ENCODE measurements around the gene FAM227B.

FAM227B gene, protein sequence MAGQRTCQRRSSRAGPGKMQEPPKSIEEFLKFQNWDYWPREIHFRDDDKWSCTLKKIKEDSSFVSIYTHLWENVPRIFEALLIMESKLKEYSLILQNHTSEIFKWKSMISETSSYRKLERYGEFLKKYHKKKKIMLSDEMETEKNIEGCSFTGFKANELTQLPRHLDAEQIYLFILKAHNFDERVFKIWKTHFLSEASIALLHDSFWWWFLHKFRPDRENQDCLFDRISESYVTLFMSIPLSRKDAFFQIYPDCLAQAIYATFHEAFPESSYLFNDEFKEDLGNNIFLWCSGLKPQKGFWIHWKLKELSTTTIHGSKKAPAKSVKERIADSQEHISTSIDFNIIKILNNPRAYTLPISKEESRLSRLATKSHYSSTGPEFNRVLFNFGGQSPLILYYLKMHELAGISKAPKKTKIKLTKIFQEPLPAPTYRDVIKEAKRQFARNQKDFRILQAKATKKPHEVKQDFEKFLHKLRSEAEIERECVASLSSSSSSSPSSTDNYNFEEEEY

DNA sequence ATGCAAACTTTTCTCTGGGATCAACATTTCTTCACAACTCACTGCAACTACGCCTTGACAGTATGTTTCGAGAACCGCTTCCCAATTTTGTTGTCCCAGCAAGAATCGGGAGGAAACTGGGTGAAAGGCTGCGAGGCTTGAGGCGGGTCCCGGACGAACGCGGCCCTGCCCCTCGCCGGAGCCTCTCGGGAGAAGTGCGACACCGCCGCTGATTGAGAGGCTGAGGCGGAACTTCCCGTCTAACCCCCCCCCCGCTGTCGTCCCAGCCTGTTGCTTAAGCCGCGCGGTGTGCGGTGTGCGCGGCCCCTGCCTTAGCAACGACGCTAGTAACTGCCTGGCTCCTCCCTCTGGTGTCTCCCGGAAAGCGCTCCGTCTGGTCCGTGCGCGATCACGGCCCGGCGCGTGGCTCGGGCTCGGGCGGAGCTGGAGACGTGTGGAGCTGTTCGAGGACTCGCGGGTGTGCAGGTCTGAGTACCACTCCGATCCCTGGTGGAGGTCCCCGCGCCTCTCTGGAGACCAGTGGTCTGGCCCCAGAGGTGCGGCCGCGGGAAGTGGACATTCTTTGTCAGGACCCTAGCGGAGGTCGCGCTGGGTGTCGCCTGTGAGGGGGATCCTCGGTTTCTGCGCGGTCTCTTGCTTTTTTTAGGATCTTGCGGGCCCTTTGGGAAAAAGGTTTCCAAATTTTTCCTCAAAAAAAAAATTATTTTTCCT lies at the start of gene FAM227B, which contains the start of gene DTWD1:
Gene FAM227B, minus strand, starts transcription at position 161 of the 711 bp plus-strand sequence. CDS start 5,647 bp downstream, outside the sequence.
Gene DTWD1, plus strand, starts transcription at position 391 of the 711 bp plus-strand sequence. CDS start 4,120 bp downstream, outside the sequence.
- TF ChIP-seq, protein P1, sequence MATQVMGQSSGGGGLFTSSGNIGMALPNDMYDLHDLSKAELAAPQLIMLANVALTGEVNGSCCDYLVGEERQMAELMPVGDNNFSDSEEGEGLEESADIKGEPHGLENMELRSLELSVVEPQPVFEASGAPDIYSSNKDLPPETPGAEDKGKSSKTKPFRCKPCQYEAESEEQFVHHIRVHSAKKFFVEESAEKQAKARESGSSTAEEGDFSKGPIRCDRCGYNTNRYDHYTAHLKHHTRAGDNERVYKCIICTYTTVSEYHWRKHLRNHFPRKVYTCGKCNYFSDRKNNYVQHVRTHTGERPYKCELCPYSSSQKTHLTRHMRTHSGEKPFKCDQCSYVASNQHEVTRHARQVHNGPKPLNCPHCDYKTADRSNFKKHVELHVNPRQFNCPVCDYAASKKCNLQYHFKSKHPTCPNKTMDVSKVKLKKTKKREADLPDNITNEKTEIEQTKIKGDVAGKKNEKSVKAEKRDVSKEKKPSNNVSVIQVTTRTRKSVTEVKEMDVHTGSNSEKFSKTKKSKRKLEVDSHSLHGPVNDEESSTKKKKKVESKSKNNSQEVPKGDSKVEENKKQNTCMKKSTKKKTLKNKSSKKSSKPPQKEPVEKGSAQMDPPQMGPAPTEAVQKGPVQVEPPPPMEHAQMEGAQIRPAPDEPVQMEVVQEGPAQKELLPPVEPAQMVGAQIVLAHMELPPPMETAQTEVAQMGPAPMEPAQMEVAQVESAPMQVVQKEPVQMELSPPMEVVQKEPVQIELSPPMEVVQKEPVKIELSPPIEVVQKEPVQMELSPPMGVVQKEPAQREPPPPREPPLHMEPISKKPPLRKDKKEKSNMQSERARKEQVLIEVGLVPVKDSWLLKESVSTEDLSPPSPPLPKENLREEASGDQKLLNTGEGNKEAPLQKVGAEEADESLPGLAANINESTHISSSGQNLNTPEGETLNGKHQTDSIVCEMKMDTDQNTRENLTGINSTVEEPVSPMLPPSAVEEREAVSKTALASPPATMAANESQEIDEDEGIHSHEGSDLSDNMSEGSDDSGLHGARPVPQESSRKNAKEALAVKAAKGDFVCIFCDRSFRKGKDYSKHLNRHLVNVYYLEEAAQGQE (IDR thresholded peaks at IDR 0.05; ENCODE audit: low read depth): no peak
- TF ChIP-seq NFIC (IDR thresholded peaks at IDR 0.05): no peak
- peak; percentile 94 for TF ChIP-seq TAF1 (IDR thresholded peaks at IDR 0.05; ENCODE audit: low read depth)
- TF ChIP-seq, protein P2, sequence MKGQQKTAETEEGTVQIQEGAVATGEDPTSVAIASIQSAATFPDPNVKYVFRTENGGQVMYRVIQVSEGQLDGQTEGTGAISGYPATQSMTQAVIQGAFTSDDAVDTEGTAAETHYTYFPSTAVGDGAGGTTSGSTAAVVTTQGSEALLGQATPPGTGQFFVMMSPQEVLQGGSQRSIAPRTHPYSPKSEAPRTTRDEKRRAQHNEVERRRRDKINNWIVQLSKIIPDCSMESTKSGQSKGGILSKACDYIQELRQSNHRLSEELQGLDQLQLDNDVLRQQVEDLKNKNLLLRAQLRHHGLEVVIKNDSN (IDR thresholded peaks at IDR 0.05): peak; percentile 73; the same call in 1 of the 2 replicates
- TF ChIP-seq FOXM1 (IDR thresholded peaks at IDR 0.05; ENCODE audit: borderline replicate concordance, low read depth): no peak
- peak; percentile 62; the same call in 1 of the 2 replicates for TF ChIP-seq TEAD4 (IDR thresholded peaks at IDR 0.05)
- TF ChIP-seq YY1 (IDR thresholded peaks at IDR 0.05; ENCODE audit: low read depth): peak; percentile 61; the same call in 1 of the 2 replicates
- peak; percentile 78 for TF ChIP-seq CEBPB (IDR thresholded peaks at IDR 0.05)
- peak; percentile 6; the same call in 1 of the 2 replicates for TF ChIP-seq RAD21 (IDR thresholded peaks at IDR 0.05; ENCODE audit: low read depth)
- TF ChIP-seq EP300 (IDR thresholded peaks at IDR 0.05; ENCODE audit: borderline replicate concordance): no peak; the same call in 1 of the 2 replicates
- TF ChIP-seq, protein P3, sequence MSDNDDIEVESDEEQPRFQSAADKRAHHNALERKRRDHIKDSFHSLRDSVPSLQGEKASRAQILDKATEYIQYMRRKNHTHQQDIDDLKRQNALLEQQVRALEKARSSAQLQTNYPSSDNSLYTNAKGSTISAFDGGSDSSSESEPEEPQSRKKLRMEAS (IDR thresholded peaks at IDR 0.05): peak; percentile 99
- no peak for TF ChIP-seq CREB1 (IDR thresholded peaks at IDR 0.05; ENCODE audit: low read depth)
- TF ChIP-seq ZBTB7A (IDR thresholded peaks at IDR 0.05; ENCODE audit: low read depth): no peak
- no peak for TF ChIP-seq EGR1 (IDR thresholded peaks at IDR 0.05)
- TF ChIP-seq TCF12 (IDR thresholded peaks at IDR 0.05; ENCODE audit: low read depth): peak; percentile 81; the same call in 1 of the 2 replicates

DNA sequence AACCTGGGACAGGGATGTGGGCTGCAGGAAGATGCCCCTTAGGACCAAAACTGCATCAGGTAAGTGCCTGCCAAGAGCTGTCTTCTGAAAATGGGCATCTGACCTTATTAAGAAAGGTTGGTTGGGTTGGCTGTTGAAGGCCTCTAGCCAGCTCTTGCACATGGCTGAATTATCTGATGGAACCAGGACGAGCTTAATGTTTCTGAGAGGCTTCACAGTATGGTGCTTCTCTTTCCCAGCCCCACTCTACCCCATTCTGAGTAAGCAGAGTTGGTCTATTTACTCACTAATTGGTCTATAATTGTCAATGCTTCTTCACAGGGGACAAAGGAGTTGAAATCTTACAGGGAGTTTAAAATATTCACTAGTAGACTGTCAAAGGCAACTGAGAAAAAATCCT lies 48.7 kb upstream of the FAM227B start:
- TF ChIP-seq CREB1 (IDR thresholded peaks at IDR 0.05; ENCODE audit: low read depth) (no peak), ZBTB7A (IDR thresholded peaks at IDR 0.05; ENCODE audit: low read depth) (no peak)

DNA sequence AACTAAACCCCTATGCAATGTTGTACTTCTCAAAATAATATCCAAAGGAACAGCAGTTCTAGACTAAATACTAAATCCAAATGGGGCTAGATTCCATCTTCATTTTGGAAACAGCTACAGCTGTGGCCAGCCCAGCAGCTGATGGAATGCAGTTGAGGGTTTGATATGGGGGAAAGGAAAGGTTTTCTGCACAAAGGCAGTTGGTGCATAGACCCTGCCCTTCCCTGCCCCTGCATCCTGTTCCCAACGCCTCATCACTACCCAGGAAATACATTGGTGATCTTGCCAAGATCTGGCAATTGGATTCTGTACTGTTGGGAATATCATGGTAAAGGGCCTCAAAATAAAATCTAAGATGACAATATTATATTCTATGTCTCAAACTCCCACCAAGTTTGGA lies 44.1 kb upstream of the FAM227B start:
- no peak for TF ChIP-seq ZBTB7A (IDR thresholded peaks at IDR 0.05; ENCODE audit: low read depth)
- no peak for TF ChIP-seq CREB1 (IDR thresholded peaks at IDR 0.05; ENCODE audit: low read depth)
- TF ChIP-seq YY1 (IDR thresholded peaks at IDR 0.05; ENCODE audit: low read depth): no peak
- TF ChIP-seq RAD21 (IDR thresholded peaks at IDR 0.05; ENCODE audit: low read depth): no peak
- TF ChIP-seq CEBPB (IDR thresholded peaks at IDR 0.05): no peak
- TF ChIP-seq FOXM1 (IDR thresholded peaks at IDR 0.05; ENCODE audit: borderline replicate concordance, low read depth): no peak
- TF ChIP-seq, protein P3 (IDR thresholded peaks at IDR 0.05): no peak
- no peak for TF ChIP-seq EP300 (IDR thresholded peaks at IDR 0.05; ENCODE audit: borderline replicate concordance)
- no peak for TF ChIP-seq TEAD4 (IDR thresholded peaks at IDR 0.05)
- TF ChIP-seq, protein P1 (IDR thresholded peaks at IDR 0.05; ENCODE audit: low read depth): no peak
- TF ChIP-seq TCF12 (IDR thresholded peaks at IDR 0.05; ENCODE audit: low read depth): no peak
- no peak for TF ChIP-seq TAF1 (IDR thresholded peaks at IDR 0.05; ENCODE audit: low read depth)
- TF ChIP-seq NFIC (IDR thresholded peaks at IDR 0.05): no peak
- TF ChIP-seq, protein P2 (IDR thresholded peaks at IDR 0.05): no peak
- no peak for TF ChIP-seq EGR1 (IDR thresholded peaks at IDR 0.05)

DNA sequence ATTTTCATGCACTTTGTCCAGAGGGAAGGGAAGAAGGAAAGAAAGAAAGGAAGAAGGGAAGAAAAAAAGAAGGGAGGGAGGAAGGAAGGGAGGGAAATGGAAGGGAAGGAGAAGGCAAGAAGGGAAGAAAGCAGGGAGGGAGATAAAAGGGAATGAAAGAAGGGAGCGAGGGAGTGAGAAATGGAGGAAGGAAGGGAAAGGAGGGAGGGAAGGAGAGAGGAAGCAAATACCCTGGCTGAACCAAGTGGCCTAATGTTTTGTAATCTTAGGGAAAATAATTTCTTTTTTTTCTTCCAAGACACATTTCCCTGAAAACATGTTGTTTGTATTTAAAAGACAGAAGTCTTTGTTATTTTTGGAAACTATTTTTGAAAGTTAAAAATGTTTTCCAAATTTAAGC lies 36.1 kb upstream of the FAM227B start:
- TF ChIP-seq YY1 (IDR thresholded peaks at IDR 0.05; ENCODE audit: low read depth): no peak
- no peak for TF ChIP-seq TAF1 (IDR thresholded peaks at IDR 0.05; ENCODE audit: low read depth)
- TF ChIP-seq RAD21 (IDR thresholded peaks at IDR 0.05; ENCODE audit: low read depth): no peak
- TF ChIP-seq FOXM1 (IDR thresholded peaks at IDR 0.05; ENCODE audit: borderline replicate concordance, low read depth): no peak
- TF ChIP-seq TEAD4 (IDR thresholded peaks at IDR 0.05): no peak
- no peak for TF ChIP-seq NFIC (IDR thresholded peaks at IDR 0.05)
- TF ChIP-seq TCF12 (IDR thresholded peaks at IDR 0.05; ENCODE audit: low read depth): no peak
- TF ChIP-seq, protein P1 (IDR thresholded peaks at IDR 0.05; ENCODE audit: low read depth): no peak
- no peak for TF ChIP-seq EP300 (IDR thresholded peaks at IDR 0.05; ENCODE audit: borderline replicate concordance)
- TF ChIP-seq, protein P2 (IDR thresholded peaks at IDR 0.05): no peak
- no peak for TF ChIP-seq ZBTB7A (IDR thresholded peaks at IDR 0.05; ENCODE audit: low read depth)
- TF ChIP-seq CEBPB (IDR thresholded peaks at IDR 0.05): no peak
- no peak for TF ChIP-seq EGR1 (IDR thresholded peaks at IDR 0.05)
- TF ChIP-seq, protein P3 (IDR thresholded peaks at IDR 0.05): no peak
- no peak for TF ChIP-seq CREB1 (IDR thresholded peaks at IDR 0.05; ENCODE audit: low read depth)
